Activated CD8-positive, alpha-beta memory T cell treated with anti-CD3 and anti-CD28 coated beads for 48 hours (primary cell): ENCODE measurements around the gene SIGLEC7.
"Not testable (repeated sequence)": the region's sequence is repeated elsewhere in the genome, so short reads cannot be mapped to it uniquely, and the experiment has no call there.

Experiments
- DNase-seq, 3 experiments: peaks; one replicate each; pipeline ENCODE4 v3.0.0-alpha.2; 2020; ENCODE audit warnings: low read depth in 2 of 3, low spot score in 2 of 3

SIGLEC7 gene

GRCh38 chr19:51137792-51138425 is 4.2 kb upstream of the SIGLEC7 start:
- no peak for DNase-seq

- DNase-seq: no peak
These were observed 3.5 kb upstream of the SIGLEC7 start for GRCh38 chr19:51138549-51138979.

- no peak for DNase-seq
These were observed 2.6 kb upstream of the SIGLEC7 start for GRCh38 chr19:51139299-51140014.

GRCh38 chr19:51140441-51140840 is 1.7 kb upstream of the SIGLEC7 start:
- DNase-seq: no peak

DNA sequence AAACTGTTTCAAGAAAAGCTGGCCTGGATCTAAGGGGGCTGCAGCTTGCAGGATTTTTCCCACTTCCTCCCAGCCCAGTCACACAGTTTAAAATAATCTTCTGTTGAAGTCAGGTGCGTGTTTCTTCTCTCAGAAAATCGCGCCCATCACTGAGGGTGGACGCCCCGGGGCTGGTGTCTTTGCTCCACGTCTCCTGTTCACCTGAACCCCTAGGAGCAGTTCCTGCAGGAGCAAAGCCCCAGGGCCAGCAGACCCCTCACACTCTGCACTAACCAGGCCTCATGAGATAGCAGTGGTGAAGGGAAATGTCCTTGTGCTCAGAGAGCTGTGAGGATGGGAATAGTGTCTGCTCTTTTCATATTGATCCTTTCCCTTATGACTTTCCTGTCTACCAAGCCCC is 920 bp upstream of the SIGLEC7 start:
- no peak for DNase-seq

DNA sequence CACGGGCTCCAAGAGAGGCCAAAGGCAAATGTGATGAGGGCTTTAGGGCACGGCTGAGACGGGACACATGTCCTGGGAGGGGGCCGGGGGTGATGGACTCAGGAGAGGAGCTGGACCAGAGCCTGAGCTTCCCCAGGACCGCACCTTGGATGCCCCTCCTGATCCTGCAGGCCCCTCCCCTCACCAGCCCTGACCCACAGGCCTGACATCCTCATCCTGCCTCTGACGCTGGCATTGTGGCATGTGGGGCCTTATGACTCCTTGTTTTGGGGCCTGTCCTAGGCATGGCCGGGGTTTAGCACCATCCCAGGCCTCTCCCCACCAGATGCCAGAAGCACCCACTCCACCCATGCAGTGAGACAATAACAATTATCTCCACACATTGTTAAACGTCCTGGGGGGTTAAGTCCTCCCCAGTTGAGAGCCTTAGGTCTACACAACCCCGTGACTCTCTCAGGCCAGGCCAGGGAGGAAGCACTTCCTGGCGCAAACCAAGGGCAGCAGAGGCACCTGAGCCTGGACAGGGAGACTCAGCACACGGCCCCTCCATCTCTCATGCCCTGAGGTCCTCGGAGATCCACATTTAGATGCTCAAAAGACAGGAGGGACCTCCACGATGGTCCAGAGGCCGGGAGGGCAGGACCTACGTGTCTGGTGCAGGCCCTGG is 841 bp downstream of the SIGLEC7 start:
- DNase-seq: not testable (repeated sequence)

DNA sequence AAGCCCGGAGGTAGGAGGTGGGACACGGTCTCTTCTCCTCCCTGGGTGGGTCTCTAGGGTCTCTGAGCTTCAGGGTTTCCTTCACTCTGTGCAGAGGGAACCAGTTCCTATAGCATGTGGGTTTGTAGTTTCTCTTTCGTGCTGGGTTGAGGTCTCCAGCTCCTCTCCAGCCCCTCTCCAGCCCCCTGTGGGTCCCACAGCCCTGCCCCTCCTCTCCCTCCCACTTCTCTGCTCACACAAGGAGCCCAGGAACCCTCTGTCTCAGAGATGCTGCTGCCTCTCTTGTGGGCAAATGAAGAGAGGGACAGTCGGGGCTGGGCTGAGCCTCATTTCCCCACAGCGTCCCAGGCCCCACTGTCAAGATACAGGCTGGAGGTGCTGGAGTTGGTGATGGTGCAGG is 1.4 kb downstream of the SIGLEC7 start:
- DNase-seq: no peak

GRCh38 chr19:51144482-51145045 is 2.5 kb downstream of the SIGLEC7 start:
- no peak for DNase-seq

GRCh38 chr19:51145916-51146493 is 3.9 kb downstream of the SIGLEC7 start:
- no peak for DNase-seq

DNA sequence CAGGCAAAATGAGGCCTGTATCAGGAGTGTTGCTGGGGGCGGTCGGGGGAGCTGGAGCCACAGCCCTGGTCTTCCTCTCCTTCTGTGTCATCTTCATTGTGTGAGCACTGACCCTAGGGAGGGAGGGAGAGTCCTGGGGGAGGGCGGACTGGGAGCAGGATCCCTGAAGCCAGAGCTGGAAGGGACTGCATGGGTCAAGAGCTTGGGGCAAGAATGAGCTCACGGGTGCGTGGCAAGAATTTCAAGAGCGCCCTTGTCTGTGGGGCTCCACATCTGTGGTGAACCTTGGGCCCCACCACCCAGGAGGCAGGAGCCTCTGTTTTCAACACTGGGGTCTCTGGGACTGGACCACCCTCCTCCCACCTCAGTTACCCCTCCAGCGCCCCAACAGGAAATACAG is 4.7 kb downstream of the SIGLEC7 start:
- no peak for DNase-seq

DNA sequence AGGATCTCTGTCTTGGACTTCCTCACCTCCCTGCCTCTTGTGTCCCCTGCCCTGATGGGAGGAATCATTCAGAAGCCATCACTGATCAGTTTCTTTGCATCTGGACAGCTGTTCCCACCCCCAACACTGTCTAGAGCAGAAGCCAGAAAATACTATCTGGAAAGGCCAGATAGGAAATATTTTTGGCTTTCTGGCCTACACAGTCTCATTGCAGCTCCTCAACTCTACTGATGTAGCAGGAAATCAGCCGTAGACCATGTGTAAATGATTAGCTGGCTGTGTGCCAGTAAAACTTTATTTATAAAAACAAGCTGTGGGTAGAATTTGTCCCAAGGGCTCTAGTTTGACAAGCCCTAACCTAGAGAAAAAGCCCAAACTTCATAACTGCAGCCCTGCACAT is 5.6 kb downstream of the SIGLEC7 start:
- DNase-seq: no peak

DNA sequence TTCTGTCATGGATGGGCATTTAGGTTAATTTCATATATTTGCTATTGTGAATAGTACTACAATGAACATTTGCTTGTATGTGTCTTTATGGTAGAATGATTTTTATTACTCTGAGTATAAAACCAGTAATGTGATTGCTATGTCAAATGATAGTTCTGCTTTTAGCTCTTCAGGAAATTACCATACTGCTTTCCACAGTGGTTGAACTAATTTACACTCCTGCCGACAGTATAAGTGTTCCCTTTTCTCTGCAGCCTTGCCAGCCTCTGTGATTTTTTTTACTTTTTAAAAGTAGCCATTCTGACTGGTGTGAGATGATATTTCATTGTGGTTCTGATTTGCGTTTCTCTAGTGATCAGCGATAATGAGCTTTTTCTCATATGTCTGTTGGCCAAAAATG is 6.5 kb downstream of the SIGLEC7 start:
- DNase-seq: no peak

DNA sequence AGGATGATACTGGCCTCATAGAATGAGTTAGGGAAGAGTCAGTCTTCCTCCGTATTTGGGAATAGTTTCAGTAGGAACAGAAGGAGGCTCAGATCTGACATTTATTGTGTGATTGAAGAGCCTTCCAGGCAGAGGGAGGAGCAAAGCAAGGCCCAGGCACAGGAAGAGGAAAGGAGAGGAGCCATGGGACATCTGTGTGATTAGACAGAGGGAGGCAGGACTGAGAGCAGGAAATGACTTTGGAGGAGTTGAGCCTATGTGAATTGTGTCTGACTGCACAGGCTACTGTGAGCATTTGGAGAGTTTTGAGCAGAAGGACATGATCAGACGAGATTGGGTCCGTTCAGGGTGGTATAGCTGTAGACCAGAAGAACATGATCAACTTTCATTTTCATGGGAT is 8.5 kb downstream of the SIGLEC7 start:
- DNase-seq: no peak

GRCh38 chr19:51156710-51157109 is 14.6 kb downstream of the SIGLEC7 start:
- no peak for DNase-seq

GRCh38 chr19:51157265-51157664 is 15.2 kb downstream of the SIGLEC7 start:
- DNase-seq: no peak

DNA sequence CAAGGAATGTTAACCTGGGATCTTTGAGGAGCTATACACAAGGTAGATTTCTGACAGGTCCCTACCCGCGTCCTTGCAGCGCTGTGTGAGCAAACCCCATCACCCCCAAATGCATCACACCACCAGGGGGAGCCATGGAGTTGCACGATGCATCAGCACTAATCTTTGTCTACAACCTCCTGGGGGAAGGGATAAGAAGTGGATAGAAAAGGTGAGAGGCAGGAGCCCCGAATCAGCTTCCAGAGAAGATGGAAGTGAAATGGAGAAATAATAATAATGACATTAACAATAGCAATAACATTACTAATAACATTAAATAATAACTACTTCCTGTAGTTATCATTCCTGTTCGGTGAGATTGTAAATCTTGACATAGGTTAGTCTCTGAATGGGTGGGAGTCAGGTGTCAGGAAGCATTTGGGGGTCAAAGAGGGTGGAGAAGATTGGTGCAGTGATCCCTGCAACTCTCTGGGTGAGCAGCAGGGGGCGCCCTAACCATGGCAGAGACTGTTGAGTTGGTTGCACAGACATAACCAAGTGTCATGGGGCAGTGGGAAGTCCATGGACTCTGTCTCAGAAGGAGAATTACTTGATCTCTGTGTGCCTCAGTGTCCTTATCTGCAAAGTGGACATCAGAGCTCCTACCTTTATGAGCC is 16.5 kb downstream of the SIGLEC7 start:
- DNase-seq: peak; percentile 36 to 86 (median 83)

- DNase-seq: no peak
These were observed 17.6 kb downstream of the SIGLEC7 start for GRCh38 chr19:51159656-51160055.

DNA sequence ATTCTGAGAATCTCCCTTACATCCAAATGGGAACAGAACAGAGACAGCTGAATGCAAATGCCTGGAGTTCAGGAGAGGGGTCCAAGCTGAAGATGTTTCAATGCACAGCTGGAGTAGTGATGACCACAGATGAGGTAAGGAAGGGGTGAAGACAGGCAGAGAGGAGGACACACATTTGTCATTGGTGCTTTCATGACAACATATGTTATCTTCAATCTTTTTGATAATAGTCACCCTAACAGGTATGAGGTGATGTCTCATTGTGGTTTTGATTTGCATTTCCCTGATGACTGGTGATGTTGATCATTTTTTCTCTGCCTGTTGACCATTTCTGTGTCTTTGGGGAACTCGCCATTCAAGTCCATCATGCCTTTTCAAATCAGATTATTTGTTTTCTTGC is 19.2 kb downstream of the SIGLEC7 start:
- DNase-seq: no peak

DNA sequence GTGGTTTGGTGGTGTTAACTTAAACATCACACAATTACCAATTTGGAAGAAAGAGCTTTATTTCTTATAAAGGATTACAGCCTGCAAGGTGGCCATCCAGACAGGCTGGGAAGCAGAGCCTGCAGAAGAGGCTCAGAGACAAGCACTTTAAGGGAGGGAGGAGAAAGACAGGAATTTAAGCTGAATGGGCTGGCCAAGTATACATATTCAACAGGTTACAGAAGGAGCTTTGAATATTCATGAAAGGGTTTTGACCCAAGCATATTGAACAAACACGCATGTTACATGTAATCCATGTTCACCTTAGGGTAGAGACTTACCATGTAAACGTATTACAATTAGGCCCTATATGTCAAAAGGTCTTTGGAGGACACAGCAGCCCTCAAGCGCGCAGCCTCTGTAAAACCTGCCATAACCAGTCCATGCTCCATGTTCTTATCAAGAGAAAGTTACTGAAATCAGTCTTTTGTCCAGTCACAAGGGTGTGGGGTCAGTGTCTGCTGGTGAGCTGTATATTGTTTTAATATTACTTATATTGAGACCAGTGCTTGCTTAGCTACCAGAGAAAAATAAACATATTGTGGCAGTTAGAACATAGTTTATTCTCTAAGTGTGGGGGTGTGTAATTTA is 19.9 kb downstream of the SIGLEC7 start:
- no peak for DNase-seq

GRCh38 chr19:51163257-51163656 is 21.2 kb downstream of the SIGLEC7 start:
- no peak for DNase-seq

DNA sequence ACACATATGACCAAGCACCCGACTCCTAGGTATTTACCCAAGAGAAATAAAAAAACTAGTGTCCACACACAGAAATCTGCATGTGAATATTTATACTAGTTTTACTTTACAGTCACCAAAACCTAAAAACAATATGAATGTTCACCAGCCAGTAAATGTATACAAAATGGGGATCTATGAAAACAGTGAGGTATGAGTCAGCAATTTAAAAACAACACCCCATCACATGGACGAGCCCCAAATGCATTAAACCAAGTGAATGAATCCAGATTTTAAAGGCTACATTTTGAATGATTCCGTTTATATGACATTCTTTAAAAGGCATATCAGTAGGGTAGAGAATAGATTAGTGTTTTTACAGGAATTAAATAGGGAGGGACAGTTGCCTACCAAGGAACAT is 22.1 kb downstream of the SIGLEC7 start:
- DNase-seq: no peak
